ENCODE measurements around the gene FHL2.
A peak's percentile ranks its signal among the peaks of the same experiment; 100 is the strongest.

Gene FHL2

GRCh38 chr2:105369777-105370690 lies 28.8 kb downstream of the FHL2 start:
- Histone ChIP-seq H2AFZ (ENCODE audit: low read depth) (no peak overlapping the region), H3K79me2 (ENCODE audit: insufficient read depth, low read depth) (no peaks in the 10 kb centered on the region), H3K27ac (no peak overlapping the region)

DNA sequence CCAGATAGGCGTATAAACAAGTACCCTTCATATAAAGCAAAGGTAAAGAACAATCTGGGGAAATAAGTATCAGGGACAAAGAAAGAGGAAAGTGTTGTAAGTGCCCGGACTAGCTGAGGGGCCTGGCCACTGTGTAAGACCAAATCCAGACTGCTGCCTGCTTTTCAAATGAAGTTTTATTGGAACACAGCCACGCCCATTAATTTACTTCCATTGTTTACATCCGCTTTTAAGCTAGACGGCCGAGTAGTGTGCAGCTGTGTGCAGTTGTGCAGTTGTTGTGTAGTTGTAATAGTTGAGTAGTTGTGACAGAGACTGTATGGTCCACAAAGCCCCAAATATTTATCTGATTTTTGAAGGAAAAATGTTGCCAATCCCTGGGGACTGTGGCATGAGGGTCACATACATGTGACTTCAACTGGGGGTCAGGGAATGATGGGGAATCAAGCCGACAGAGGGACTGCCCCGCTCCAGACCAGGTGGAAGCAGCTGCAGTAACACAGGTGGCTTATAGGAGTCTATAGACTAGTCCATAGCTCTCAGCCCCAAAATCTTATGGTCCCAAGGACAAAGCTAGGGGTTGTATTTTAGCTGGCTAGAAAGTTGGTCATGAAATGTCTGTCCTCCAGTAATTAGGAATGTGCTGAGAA lies 30.0 kb downstream of the FHL2 start:
- TF ChIP-seq, protein P1, sequence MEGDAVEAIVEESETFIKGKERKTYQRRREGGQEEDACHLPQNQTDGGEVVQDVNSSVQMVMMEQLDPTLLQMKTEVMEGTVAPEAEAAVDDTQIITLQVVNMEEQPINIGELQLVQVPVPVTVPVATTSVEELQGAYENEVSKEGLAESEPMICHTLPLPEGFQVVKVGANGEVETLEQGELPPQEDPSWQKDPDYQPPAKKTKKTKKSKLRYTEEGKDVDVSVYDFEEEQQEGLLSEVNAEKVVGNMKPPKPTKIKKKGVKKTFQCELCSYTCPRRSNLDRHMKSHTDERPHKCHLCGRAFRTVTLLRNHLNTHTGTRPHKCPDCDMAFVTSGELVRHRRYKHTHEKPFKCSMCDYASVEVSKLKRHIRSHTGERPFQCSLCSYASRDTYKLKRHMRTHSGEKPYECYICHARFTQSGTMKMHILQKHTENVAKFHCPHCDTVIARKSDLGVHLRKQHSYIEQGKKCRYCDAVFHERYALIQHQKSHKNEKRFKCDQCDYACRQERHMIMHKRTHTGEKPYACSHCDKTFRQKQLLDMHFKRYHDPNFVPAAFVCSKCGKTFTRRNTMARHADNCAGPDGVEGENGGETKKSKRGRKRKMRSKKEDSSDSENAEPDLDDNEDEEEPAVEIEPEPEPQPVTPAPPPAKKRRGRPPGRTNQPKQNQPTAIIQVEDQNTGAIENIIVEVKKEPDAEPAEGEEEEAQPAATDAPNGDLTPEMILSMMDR (conservative IDR thresholded peaks at IDR 0.05; ENCODE audit: low read depth, low read length): no peak
- Histone ChIP-seq H3K9ac (no peak overlapping the region), H3K4me2 (no peak overlapping the region), H3K36me3 (ENCODE audit: insufficient read depth) (no peaks in the 10 kb centered on the region), H4K20me1 (ENCODE audit: insufficient read depth) (no peaks in the 10 kb centered on the region), H3K27me3 (ENCODE audit: insufficient read depth, low read depth) (no peaks in the 10 kb centered on the region), H3K4me1 (ENCODE audit: low read depth, poor library complexity, severe bottlenecking) (no peaks in the 10 kb centered on the region), H3K27ac (no peak overlapping the region), H3K4me3 (IDR thresholded peaks at IDR 0.05; ENCODE audit: insufficient read depth, low read depth, low read length) (no peak overlapping the region), H3K79me2 (ENCODE audit: insufficient read depth, low read depth) (no peaks in the 10 kb centered on the region), H2AFZ (ENCODE audit: low read depth) (no peak overlapping the region)

More at GRCh38 chr2:105369777-105370690, 28.8 kb downstream of the FHL2 start:
- Histone ChIP-seq H3K9ac (no peak overlapping the region), H3K27me3 (ENCODE audit: insufficient read depth, low read depth) (no peaks in the 10 kb centered on the region), H3K36me3 (ENCODE audit: insufficient read depth) (no peaks in the 10 kb centered on the region), H3K4me2 (no peak overlapping the region), H4K20me1 (ENCODE audit: insufficient read depth) (no peaks in the 10 kb centered on the region), H3K4me3 (IDR thresholded peaks at IDR 0.05; ENCODE audit: insufficient read depth, low read depth, low read length) (no peak overlapping the region), H3K4me1 (ENCODE audit: low read depth, poor library complexity, severe bottlenecking) (no peaks in the 10 kb centered on the region)
- TF ChIP-seq, protein P1 (conservative IDR thresholded peaks at IDR 0.05; ENCODE audit: low read depth, low read length): peak; percentile 55; the same call in 1 of the 2 replicates

DNA sequence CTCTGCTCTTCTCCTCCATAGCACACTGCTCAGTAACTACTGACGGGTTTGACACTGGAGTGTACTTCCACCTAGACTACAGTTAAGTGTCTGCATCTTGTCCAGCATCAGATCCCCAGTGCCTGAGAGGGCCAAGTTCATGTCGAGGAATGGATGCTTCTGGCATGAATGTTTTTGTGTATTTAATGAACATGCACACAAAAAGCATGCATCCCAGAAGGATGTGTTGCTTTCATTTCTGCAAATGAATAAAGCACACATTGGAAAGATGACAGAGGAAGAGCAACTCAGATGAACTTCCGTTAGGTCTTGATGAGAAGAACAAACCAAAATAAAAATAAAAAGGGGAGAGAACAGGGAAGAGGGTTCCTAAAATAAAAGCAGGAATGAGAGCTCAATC lies 33.6 kb downstream of the FHL2 start:
- H3K27ac ChIP-seq: no peak overlapping the region
- H3K9ac ChIP-seq: no peak overlapping the region
- H3K4me2 ChIP-seq: no peak overlapping the region
- no peaks in the 10 kb centered on the region for H3K27me3 ChIP-seq (ENCODE audit: insufficient read depth, low read depth)
- H3K36me3 ChIP-seq (ENCODE audit: insufficient read depth): no peaks in the 10 kb centered on the region
- no peak overlapping the region for H2AFZ ChIP-seq (ENCODE audit: low read depth)
- no peaks in the 10 kb centered on the region for H4K20me1 ChIP-seq (ENCODE audit: insufficient read depth)
- no peaks in the 10 kb centered on the region for H3K4me1 ChIP-seq (ENCODE audit: low read depth, poor library complexity, severe bottlenecking)
- TF ChIP-seq, protein P1 (conservative IDR thresholded peaks at IDR 0.05; ENCODE audit: low read depth, low read length): no peak
- no peak overlapping the region for H3K4me3 ChIP-seq (IDR thresholded peaks at IDR 0.05; ENCODE audit: insufficient read depth, low read depth, low read length)
- H3K79me2 ChIP-seq (ENCODE audit: insufficient read depth, low read depth): no peaks in the 10 kb centered on the region

DNA sequence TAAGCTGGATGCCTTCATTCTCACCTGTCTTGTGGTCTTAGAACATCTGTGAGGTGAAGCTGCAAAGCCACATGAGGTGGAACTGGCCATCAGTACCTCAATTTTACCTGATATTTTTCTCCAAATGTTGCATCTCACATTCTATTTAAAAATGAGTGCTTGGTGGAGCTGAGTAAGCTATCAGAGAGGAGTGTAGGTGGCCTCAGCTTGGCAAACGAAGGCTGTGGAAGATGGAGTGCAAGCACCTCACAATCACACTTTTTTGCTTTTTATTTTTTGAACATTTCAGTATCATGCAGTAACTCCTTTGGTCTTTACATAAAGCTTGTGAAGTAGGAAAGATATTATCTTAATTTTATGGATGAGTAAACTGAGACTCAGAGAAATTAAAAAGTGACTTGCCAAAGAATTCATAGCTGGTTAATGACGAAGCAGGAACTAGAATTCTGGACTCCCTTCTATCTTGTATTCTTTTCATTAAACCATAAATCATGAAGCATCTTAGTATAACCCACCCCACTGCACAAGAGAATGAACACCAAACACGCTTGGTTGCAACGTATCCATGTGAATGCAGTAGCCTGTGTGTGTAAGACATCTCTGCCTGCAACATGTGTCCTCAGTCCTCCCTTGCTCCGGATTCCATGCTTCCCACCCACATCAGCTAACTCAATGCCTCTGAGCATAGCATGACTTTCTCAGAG lies 34.3 kb downstream of the FHL2 start:
- Histone ChIP-seq H3K27me3 (ENCODE audit: insufficient read depth, low read depth) (no peaks in the 10 kb centered on the region), H2AFZ (ENCODE audit: low read depth) (no peak overlapping the region), H3K79me2 (ENCODE audit: insufficient read depth, low read depth) (no peaks in the 10 kb centered on the region), H3K4me1 (ENCODE audit: low read depth, poor library complexity, severe bottlenecking) (no peaks in the 10 kb centered on the region), H4K20me1 (ENCODE audit: insufficient read depth) (no peaks in the 10 kb centered on the region), H3K27ac (no peak overlapping the region), H3K4me3 (IDR thresholded peaks at IDR 0.05; ENCODE audit: insufficient read depth, low read depth, low read length) (no peak overlapping the region), H3K36me3 (ENCODE audit: insufficient read depth) (no peaks in the 10 kb centered on the region), H3K9ac (no peak overlapping the region), H3K4me2 (no peak overlapping the region)
- TF ChIP-seq, protein P1 (conservative IDR thresholded peaks at IDR 0.05; ENCODE audit: low read depth, low read length): no peak
